Measurements from ENCODE around the gene EIF2B2. TPM values are rescaled to one million over a fixed set of nuclear protein-coding genes. Genes with fewer than 3 reads are reported as not detected.
A peak's percentile ranks its signal among the peaks of the same experiment; 100 is the strongest.

EIF2B2 gene
- total RNA-seq, 1 donor from 2014 or later: 37.7 TPM

DNA sequence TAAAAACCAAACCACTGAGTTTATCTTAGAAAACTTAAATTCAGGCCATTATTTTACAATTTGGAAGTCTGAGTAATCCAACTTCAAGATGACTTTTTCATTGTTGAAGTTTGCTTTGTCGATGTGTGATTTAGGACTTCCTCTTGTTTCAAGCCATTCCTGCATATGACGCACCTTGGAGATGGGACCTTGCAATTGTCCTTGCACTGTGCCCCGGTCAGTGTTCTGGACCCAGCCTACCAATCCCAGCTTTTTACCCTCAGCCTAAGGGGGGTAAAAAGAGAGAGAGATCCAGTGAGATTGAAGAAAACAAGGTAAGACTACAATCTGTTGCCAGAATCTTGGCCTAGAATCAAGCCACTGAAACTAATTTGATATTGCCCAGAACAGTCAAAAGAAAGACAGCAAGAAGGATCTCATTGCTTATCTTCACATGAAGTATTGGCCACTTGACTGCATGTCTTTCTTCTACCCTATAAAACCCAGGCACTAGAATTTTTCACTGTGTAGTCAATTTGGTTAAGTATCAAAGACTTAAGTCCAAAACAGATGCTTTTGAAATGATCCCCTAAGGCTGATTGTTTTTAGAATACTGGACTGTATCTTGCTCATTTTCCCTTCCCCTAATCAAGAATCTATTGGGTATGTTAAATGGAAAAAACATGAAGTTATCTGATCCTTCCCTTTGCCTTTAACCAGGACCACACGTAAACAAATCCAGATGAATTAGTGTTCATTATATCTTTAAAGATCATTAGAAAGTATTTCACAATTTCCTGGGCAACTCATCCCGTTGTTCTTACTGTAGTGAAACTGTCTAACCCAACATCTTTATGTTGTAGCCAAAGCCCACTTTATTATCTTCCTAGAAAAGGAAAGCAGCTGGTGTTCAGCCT is 50.9 kb downstream of the EIF2B2 start:
- Histone ChIP-seq H3K4me2 (ENCODE audit: low read length) (no peak overlapping the region), H3K9ac (ENCODE audit: low read length) (no peak overlapping the region)
- H3K4me3 Mint-ChIP-seq (ENCODE audit: unreplicated experiment): no peak overlapping the region

GRCh38 chr14:75054421-75054820 is 51.7 kb downstream of the EIF2B2 start:
- H3K9me3 ChIP-seq (ENCODE audit: insufficient read depth, low read depth, low read length): no peaks in the 10 kb centered on the region
- TF ChIP-seq, protein P1, sequence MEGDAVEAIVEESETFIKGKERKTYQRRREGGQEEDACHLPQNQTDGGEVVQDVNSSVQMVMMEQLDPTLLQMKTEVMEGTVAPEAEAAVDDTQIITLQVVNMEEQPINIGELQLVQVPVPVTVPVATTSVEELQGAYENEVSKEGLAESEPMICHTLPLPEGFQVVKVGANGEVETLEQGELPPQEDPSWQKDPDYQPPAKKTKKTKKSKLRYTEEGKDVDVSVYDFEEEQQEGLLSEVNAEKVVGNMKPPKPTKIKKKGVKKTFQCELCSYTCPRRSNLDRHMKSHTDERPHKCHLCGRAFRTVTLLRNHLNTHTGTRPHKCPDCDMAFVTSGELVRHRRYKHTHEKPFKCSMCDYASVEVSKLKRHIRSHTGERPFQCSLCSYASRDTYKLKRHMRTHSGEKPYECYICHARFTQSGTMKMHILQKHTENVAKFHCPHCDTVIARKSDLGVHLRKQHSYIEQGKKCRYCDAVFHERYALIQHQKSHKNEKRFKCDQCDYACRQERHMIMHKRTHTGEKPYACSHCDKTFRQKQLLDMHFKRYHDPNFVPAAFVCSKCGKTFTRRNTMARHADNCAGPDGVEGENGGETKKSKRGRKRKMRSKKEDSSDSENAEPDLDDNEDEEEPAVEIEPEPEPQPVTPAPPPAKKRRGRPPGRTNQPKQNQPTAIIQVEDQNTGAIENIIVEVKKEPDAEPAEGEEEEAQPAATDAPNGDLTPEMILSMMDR (IDR thresholded peaks at IDR 0.05; ENCODE audit: insufficient read depth, low read depth, low read length): no peak
- TF ChIP-seq EZH2 (IDR thresholded peaks at IDR 0.05; ENCODE audit: insufficient read depth, low read length): no peak
- Mint-ChIP-seq H3K9me3 (ENCODE audit: unreplicated experiment) (peaks cover 2% of the 10 kb centered on the region), H3K27ac (ENCODE audit: unreplicated experiment) (no peak overlapping the region), H3K4me1 (ENCODE audit: low read depth, unreplicated experiment) (no peaks in the 10 kb centered on the region), H3K4me3 (ENCODE audit: unreplicated experiment) (no peak overlapping the region), H3K27me3 (ENCODE audit: low read depth, unreplicated experiment) (no peaks in the 10 kb centered on the region), H3K36me3 (ENCODE audit: low read depth, unreplicated experiment) (peaks cover 3% of the 10 kb centered on the region)
- no peak overlapping the region for H3K4me2 ChIP-seq (ENCODE audit: low read length)
- H2AFZ ChIP-seq (ENCODE audit: low read depth, low read length): no peak overlapping the region
- H3K36me3 ChIP-seq (ENCODE audit: insufficient read depth, low read length): no peaks in the 10 kb centered on the region
- no peak for DNase-seq (ENCODE audit: low read depth)
- peaks cover 7% of the 10 kb centered on the region for H3K79me2 ChIP-seq (ENCODE audit: insufficient read depth, low read length)
- no peak for FAIRE-seq
- H3K9ac ChIP-seq (ENCODE audit: low read length): no peak overlapping the region
- H3K27ac ChIP-seq (ENCODE audit: low read depth, low read length): no peak overlapping the region
- H3K4me3 ChIP-seq (ENCODE audit: insufficient read depth, low read depth, low read length): no peak overlapping the region
- peaks cover 7% of the 10 kb centered on the region for H3K4me1 ChIP-seq (ENCODE audit: insufficient read depth, low read length)
- H4K20me1 ChIP-seq (ENCODE audit: insufficient read depth, low read length): no peaks in the 10 kb centered on the region
- H3K27me3 ChIP-seq (ENCODE audit: insufficient read depth, low read length): no peaks in the 10 kb centered on the region

More for the DNA sequence above, 50.9 kb downstream of the EIF2B2 start:
- no peak overlapping the region for H3K4me3 ChIP-seq (ENCODE audit: insufficient read depth, low read depth, low read length)
- no peak overlapping the region for H3K27ac ChIP-seq (ENCODE audit: low read depth, low read length)
- no peaks in the 10 kb centered on the region for H3K27me3 ChIP-seq (ENCODE audit: insufficient read depth, low read length)
- H3K9me3 Mint-ChIP-seq (ENCODE audit: unreplicated experiment): peaks cover 2% of the 10 kb centered on the region
- no peak overlapping the region for H3K27ac Mint-ChIP-seq (ENCODE audit: unreplicated experiment)
- TF ChIP-seq EZH2 (IDR thresholded peaks at IDR 0.05; ENCODE audit: insufficient read depth, low read length): no peak
- TF ChIP-seq, protein P1 (IDR thresholded peaks at IDR 0.05; ENCODE audit: insufficient read depth, low read depth, low read length): no peak
- no peaks in the 10 kb centered on the region for H3K9me3 ChIP-seq (ENCODE audit: insufficient read depth, low read depth, low read length)
- H3K27me3 Mint-ChIP-seq (ENCODE audit: low read depth, unreplicated experiment): no peaks in the 10 kb centered on the region
- FAIRE-seq: no peak
- H3K4me1 ChIP-seq (ENCODE audit: insufficient read depth, low read length): peaks cover 7% of the 10 kb centered on the region
- no peak overlapping the region for H2AFZ ChIP-seq (ENCODE audit: low read depth, low read length)
- DNase-seq (ENCODE audit: low read depth): no peak
- H3K36me3 ChIP-seq (ENCODE audit: insufficient read depth, low read length): no peaks in the 10 kb centered on the region
- peaks cover 3% of the 10 kb centered on the region for H3K36me3 Mint-ChIP-seq (ENCODE audit: low read depth, unreplicated experiment)
- no peaks in the 10 kb centered on the region for H3K4me1 Mint-ChIP-seq (ENCODE audit: low read depth, unreplicated experiment)
- H4K20me1 ChIP-seq (ENCODE audit: insufficient read depth, low read length): no peaks in the 10 kb centered on the region
- H3K79me2 ChIP-seq (ENCODE audit: insufficient read depth, low read length): peaks cover 10% of the 10 kb centered on the region

GRCh38 chr14:75059642-75060041 is 56.9 kb downstream of the EIF2B2 start:
- Histone ChIP-seq H3K4me3 (ENCODE audit: insufficient read depth, low read depth, low read length) (no peak overlapping the region), H3K4me1 (ENCODE audit: insufficient read depth, low read length) (peaks cover 6% of the 10 kb centered on the region), H3K27me3 (ENCODE audit: insufficient read depth, low read length) (no peaks in the 10 kb centered on the region), H3K9me3 (ENCODE audit: insufficient read depth, low read depth, low read length) (no peaks in the 10 kb centered on the region), H4K20me1 (ENCODE audit: insufficient read depth, low read length) (no peaks in the 10 kb centered on the region), H3K79me2 (ENCODE audit: insufficient read depth, low read length) (peaks cover 13% of the 10 kb centered on the region), H2AFZ (ENCODE audit: low read depth, low read length) (no peak overlapping the region), H3K9ac (ENCODE audit: low read length) (no peak overlapping the region), H3K36me3 (ENCODE audit: insufficient read depth, low read length) (no peaks in the 10 kb centered on the region), H3K27ac (ENCODE audit: low read depth, low read length) (no peak overlapping the region), H3K4me2 (ENCODE audit: low read length) (no peak overlapping the region)
- TF ChIP-seq, protein P1 (IDR thresholded peaks at IDR 0.05; ENCODE audit: insufficient read depth, low read depth, low read length): no peak
- TF ChIP-seq EZH2 (IDR thresholded peaks at IDR 0.05; ENCODE audit: insufficient read depth, low read length): no peak
- Mint-ChIP-seq H3K27ac (ENCODE audit: unreplicated experiment) (no peak overlapping the region), H3K4me3 (ENCODE audit: unreplicated experiment) (no peak overlapping the region), H3K4me1 (ENCODE audit: low read depth, unreplicated experiment) (no peaks in the 10 kb centered on the region), H3K9me3 (ENCODE audit: unreplicated experiment) (no peaks in the 10 kb centered on the region), H3K36me3 (ENCODE audit: low read depth, unreplicated experiment) (peaks cover under 1% of the 10 kb centered on the region), H3K27me3 (ENCODE audit: low read depth, unreplicated experiment) (no peaks in the 10 kb centered on the region)
- DNase-seq (ENCODE audit: low read depth) (peak; percentile 15), FAIRE-seq (no peak)

All from astrocyte (in vitro differentiated cells and primary cell).